H9 (cell line): ENCODE measurements around the gene ETV6. TPM values are rescaled to one million over a fixed set of nuclear protein-coding genes. Genes with fewer than 3 reads are reported as not detected.

ENCODE experiments used
- DNase-seq: peaks from one replicate; pipeline ENCODE4 v3.0.0-alpha.2; 2017
- H2AFZ ChIP-seq: one replicate; pipeline ENCODE4 v1.6.1; 2013; ENCODE audit warnings: mild to moderate bottlenecking, low read length, control low read depth, moderate library complexity
- H2AK5ac ChIP-seq: 2 replicates; pipeline ENCODE4 v1.6.1; 2013; ENCODE audit warnings: low read length, control low read depth, mixed read lengths; ENCODE audit not compliant: insufficient read length
- H2BK120ac ChIP-seq: one replicate; pipeline ENCODE4 v1.6.1; 2013; ENCODE audit warnings: low read depth, mild to moderate bottlenecking, low read length, control low read depth, inconsistent platforms; ENCODE audit not compliant: poor library complexity, severe bottlenecking
- H2BK12ac ChIP-seq: 2 replicates; pipeline ENCODE4 v1.6.1; 2013; ENCODE audit warnings: low read length, control low read depth, mixed read lengths, low read depth; ENCODE audit not compliant: insufficient read length
- H2BK15ac ChIP-seq: 2 replicates; pipeline ENCODE4 v1.6.1; 2013; ENCODE audit warnings: low read depth, low read length, control low read depth
- H2BK20ac ChIP-seq: one replicate; pipeline ENCODE4 v1.6.1; 2013; ENCODE audit warnings: low read depth, mild to moderate bottlenecking, low read length, control low read depth, inconsistent platforms; ENCODE audit not compliant: poor library complexity, severe bottlenecking
- H2BK5ac ChIP-seq: 2 replicates; pipeline ENCODE4 v1.6.1; 2013; ENCODE audit warnings: low read length, control low read depth, mixed read lengths; ENCODE audit not compliant: insufficient read length
- H3K14ac ChIP-seq: 2 replicates; pipeline ENCODE4 v1.6.1; 2013; ENCODE audit warnings: low read length, control low read depth; ENCODE audit not compliant: insufficient read depth
- H3K18ac ChIP-seq: 2 replicates; pipeline ENCODE4 v1.6.1; 2013; ENCODE audit warnings: low read depth, mild to moderate bottlenecking, mixed read lengths, low read length, control low read depth; ENCODE audit not compliant: insufficient read length
- H3K23ac ChIP-seq: 2 replicates; pipeline ENCODE4 v1.6.1; 2013; ENCODE audit warnings: low read length, control low read depth, mixed read lengths, low read depth; ENCODE audit not compliant: insufficient read length
- H3K23me2 ChIP-seq: 2 replicates; pipeline ENCODE4 v1.6.1; 2013; ENCODE audit warnings: low read depth, mild to moderate bottlenecking, mixed read lengths, low read length, control low read depth; ENCODE audit not compliant: insufficient read length, poor library complexity, severe bottlenecking
- H3K27ac ChIP-seq: 2 replicates; pipeline ENCODE4 v1.5.1; 2013; ENCODE audit warnings: low read length, control low read depth, mixed read lengths, low read depth; ENCODE audit not compliant: insufficient read length
- H3K27me3 ChIP-seq: 2 replicates; pipeline ENCODE4 v1.6.1; 2013; ENCODE audit warnings: low read length, control low read depth, inconsistent platforms; ENCODE audit not compliant: insufficient read depth
- H3K4ac ChIP-seq: 2 replicates; pipeline ENCODE4 v1.6.1; 2013; ENCODE audit warnings: low read depth, mild to moderate bottlenecking, control low read depth, inconsistent platforms, low read length, moderate library complexity
- H3K4me1 ChIP-seq: 2 replicates; pipeline ENCODE4 v1.6.1; 2013; ENCODE audit warnings: low read length, control low read depth, inconsistent platforms; ENCODE audit not compliant: insufficient read depth
- H3K4me2 ChIP-seq: 2 replicates; pipeline ENCODE4 v1.6.1; 2013; ENCODE audit warnings: low read length, control low read depth, mixed read lengths; ENCODE audit not compliant: insufficient read length, insufficient read depth
- H3K56ac ChIP-seq: 2 replicates; pipeline ENCODE4 v1.6.1; 2013; ENCODE audit warnings: low read depth, mild to moderate bottlenecking, mixed read lengths, low read length, control low read depth; ENCODE audit not compliant: insufficient read length
- H3K79me1 ChIP-seq: 2 replicates; pipeline ENCODE4 v1.6.1; 2013; ENCODE audit warnings: low read depth, mild to moderate bottlenecking, moderate library complexity, low read length, control low read depth, inconsistent platforms; ENCODE audit not compliant: insufficient read depth, poor library complexity, severe bottlenecking
- H3K79me2 ChIP-seq: 2 replicates; pipeline ENCODE4 v1.6.1; 2013; ENCODE audit warnings: low read length, control low read depth, inconsistent platforms; ENCODE audit not compliant: insufficient read depth
- H3K9ac ChIP-seq: 2 replicates; pipeline ENCODE4 v1.6.1; 2013; ENCODE audit warnings: low read length, control low read depth, mixed read lengths; ENCODE audit not compliant: insufficient read length; ENCODE audit errors: extremely low read depth
- H3K9me3 ChIP-seq: one replicate; pipeline ENCODE4 v1.6.1; 2013; ENCODE audit warnings: low read depth, low read length, inconsistent platforms; ENCODE audit not compliant: control insufficient read depth
- H3T11ph ChIP-seq: one replicate; pipeline ENCODE4 v1.6.1; 2013; ENCODE audit warnings: mild to moderate bottlenecking, low read length, control low read depth, inconsistent platforms
- H4K20me1 ChIP-seq: one replicate; pipeline ENCODE4 v1.6.1; 2013; ENCODE audit not compliant: control insufficient read depth, insufficient read length, insufficient read depth
- H4K5ac ChIP-seq: 2 replicates; pipeline ENCODE4 v1.6.1; 2013; ENCODE audit warnings: low read depth, mild to moderate bottlenecking, mixed read lengths, low read length, control low read depth; ENCODE audit not compliant: insufficient read length
- H4K8ac ChIP-seq: replicated peaks from 2 replicates; pipeline ENCODE4 v1.6.1; 2013; ENCODE audit warnings: low read length, control low read depth, mixed read lengths, low read depth; ENCODE audit not compliant: insufficient read length
- H4K91ac ChIP-seq: 2 replicates; pipeline ENCODE4 v1.6.1; 2013; ENCODE audit warnings: low read depth, mild to moderate bottlenecking, moderate library complexity, mixed read lengths, low read length, control low read depth; ENCODE audit not compliant: insufficient read length
- H3K27ac Mint-ChIP-seq, 3 experiments: 2 replicates in 2 of 3; 3 replicates in 1 of 3; pipeline ENCODE4 v1.8.0; 2020 to 2021; ENCODE audit warnings: mixed read lengths in 3 of 3, mild to moderate bottlenecking in 1 of 3, moderate library complexity in 1 of 3
- H3K27me3 Mint-ChIP-seq: 2 replicates; pipeline ENCODE4 v1.8.0; 2021; ENCODE audit warnings: low read depth, mild to moderate bottlenecking, moderate library complexity, mixed read lengths
- H3K36me3 Mint-ChIP-seq, 3 experiments: 2 replicates in 2 of 3; 3 replicates in 1 of 3; pipeline ENCODE4 v1.8.0; 2020 to 2021; ENCODE audit warnings: low read depth in 3 of 3, mixed read lengths in 3 of 3; ENCODE audit not compliant: insufficient read depth in 1 of 3
- H3K4me1 Mint-ChIP-seq, 2 experiments: 2 replicates each; pipeline ENCODE4 v1.8.0; 2020; ENCODE audit warnings: mixed read lengths in 2 of 2
- H3K4me3 Mint-ChIP-seq, 2 experiments: 2 replicates in 1 of 2; 3 replicates in 1 of 2; pipeline ENCODE4 v1.8.0; 2020 to 2021; ENCODE audit warnings: mild to moderate bottlenecking in 2 of 2, mixed read lengths in 2 of 2, moderate library complexity in 1 of 2
- H3K9me3 Mint-ChIP-seq, 2 experiments: 2 replicates in 1 of 2; 3 replicates in 1 of 2; pipeline ENCODE4 v1.8.0; 2020; ENCODE audit warnings: mild to moderate bottlenecking in 2 of 2, mixed read lengths in 2 of 2, moderate library complexity in 1 of 2
- CTCF ChIP-seq: fragments of 200-600 bp; sonication (generic); conservative IDR thresholded peaks from 3 replicates; pipeline ENCODE4 v1.8.0; 2021; ENCODE audit warnings: antibody characterized with exemption, mild to moderate bottlenecking
- WGBS: extraction: QIAGEN DNeasy Blood & Tissue Kit; methylation state at CpG from one replicate; pipeline ENCODE4 v1.1.7; 2013; ENCODE audit warnings: missing lambda C conversion rate, low lambda C conversion rate, mixed read lengths; ENCODE audit not compliant: insufficient read length; ENCODE audit errors: extremely low coverage; 5-methylcytosine and 5-hydroxymethylcytosine counted together
- total RNA-seq: library from RNA; stranded (reverse); gene quantifications from 2 replicates; pipeline ENCODE4 v1.2.1, GENCODE V29; 2021

The ETV6 gene
- total RNA-seq, 1 experiment from 2014 or later = 28.7 TPM

- no peaks in the 10 kb centered on the region; the same call in 1 of the 2 replicates for H3K79me2 ChIP-seq
- no CpG with 5 or more reads among the region's 5 CpGs for WGBS
- H3K27me3 Mint-ChIP-seq = no peaks in the 10 kb centered on the region
Measured at GRCh38 chr12:11786638-11787365, 137.3 kb downstream of the ETV6 start.

More at GRCh38 chr12:11786638-11787365, 137.3 kb downstream of the ETV6 start:
- DNase-seq = no peak
- Histone ChIP-seq H3K27ac (no peak overlapping the region), H3K4me2 (no peak overlapping the region), H2BK12ac (no peak overlapping the region), H3T11ph (no peak overlapping the region), H4K20me1 (no peaks in the 10 kb centered on the region), H3K14ac (no peak overlapping the region), H3K9me3 (no peaks in the 10 kb centered on the region), H2AFZ (no peak overlapping the region), H3K23me2 (no peaks in the 10 kb centered on the region), H3K56ac (no peak overlapping the region), H3K4me1 (peaks cover 6% of the 10 kb centered on the region), H2BK20ac (no peak overlapping the region), H3K9ac (no peak overlapping the region), H4K5ac (no peak overlapping the region), H2AK5ac (no peak overlapping the region), H3K23ac (no peak overlapping the region), H3K27me3 (no peaks in the 10 kb centered on the region), H2BK120ac (no peak overlapping the region), H2BK5ac (no peak overlapping the region), H4K8ac (no peak overlapping the region), H4K91ac (no peak overlapping the region), H2BK15ac (no peak overlapping the region), H3K79me1 (no peaks in the 10 kb centered on the region), H3K18ac (no peak overlapping the region), H3K4ac (no peak overlapping the region)
- Mint-ChIP-seq H3K27ac (no peak overlapping the region), H3K9me3 (no peaks in the 10 kb centered on the region), H3K4me1 (peaks cover 24 to 35% of the 10 kb centered on the region in 2 experiments), H3K36me3 (peaks cover 0 to 3% (median 2%) of the 10 kb centered on the region in 3 experiments; a peak in 2 of 7 replicates), H3K4me3 (no peak overlapping the region)
- no peak for TF ChIP-seq CTCF
